Mucosa of descending colon (tissue), 3 donors: ENCODE data around the gene HORMAD2. TPM values are rescaled to one million over a fixed set of nuclear protein-coding genes. Genes with fewer than 3 reads are reported as not detected.
"Not testable (repeated sequence)": the region's sequence is repeated elsewhere in the genome, so short reads cannot be mapped to it uniquely, and the experiment has no call there.

Source experiments
- ATAC-seq: fragments of 200-7000 bp; cut with Tn5 transposase; one replicate; pipeline ENCODE4 v1.9.1; 2020; ENCODE audit warnings: mild to moderate bottlenecking, moderate library complexity
- DNase-seq, 3 donors: peaks; one replicate each; pipeline ENCODE4 v3.0.0-alpha.2; 2020
- H3K36me3 ChIP-seq: fragments of 200-600 bp; one replicate; pipeline ENCODE4 v1.8.0; 2021; ENCODE audit warnings: low read depth, mild to moderate bottlenecking
- H3K4me1 ChIP-seq: fragments of 200-600 bp; one replicate; pipeline ENCODE4 v1.8.0; 2021; ENCODE audit warnings: low read depth, mild to moderate bottlenecking
- H3K4me3 ChIP-seq: fragments of 200-600 bp; one replicate; pipeline ENCODE4 v1.8.0; 2021; ENCODE audit warnings: mild to moderate bottlenecking
- H3K9me3 ChIP-seq: fragments of 200-600 bp; one replicate; pipeline ENCODE4 v1.8.0; 2021; ENCODE audit warnings: mild to moderate bottlenecking
- CTCF ChIP-seq: fragments of 200-600 bp; IDR thresholded peaks from one replicate; pipeline ENCODE4 v1.8.0; 2022; ENCODE audit warnings: antibody characterized with exemption, mild to moderate bottlenecking
- intact Hi-C, 2 donors: fragments of 100-400 bp; cut with DNase I in 1 of 2; cut with micrococcal nuclease in 1 of 2; formaldehyde crosslinking; loops; one replicate each; pipeline versions ENCODE4 v1.11.0 to v1.11.1; 2022; cut with DNase I, micrococcal nuclease
- total RNA-seq, 3 donors: library from RNA; stranded (reverse); fragmentation: NEBNext Ultra II Directional in 2 of 3; extraction: Animal tissue kit (Norgen Biotek cat#: 25700) in 2 of 3; gene quantifications; one replicate each; pipeline versions ENCODE4 v1.2.1 to v1.2.4, GENCODE V29; 2021 to 2023
- donor health status: DM: no; HTN: no; CAD: no; lungs with moderate emphysema.
- donor health status: DM: no; HTN: no; CAD: no.
- donor health status: DM: no; HTN: yes; CAD: no.

The HORMAD2 gene
- total RNA-seq, 3 donors from 2014 or later = not detected

DNA sequence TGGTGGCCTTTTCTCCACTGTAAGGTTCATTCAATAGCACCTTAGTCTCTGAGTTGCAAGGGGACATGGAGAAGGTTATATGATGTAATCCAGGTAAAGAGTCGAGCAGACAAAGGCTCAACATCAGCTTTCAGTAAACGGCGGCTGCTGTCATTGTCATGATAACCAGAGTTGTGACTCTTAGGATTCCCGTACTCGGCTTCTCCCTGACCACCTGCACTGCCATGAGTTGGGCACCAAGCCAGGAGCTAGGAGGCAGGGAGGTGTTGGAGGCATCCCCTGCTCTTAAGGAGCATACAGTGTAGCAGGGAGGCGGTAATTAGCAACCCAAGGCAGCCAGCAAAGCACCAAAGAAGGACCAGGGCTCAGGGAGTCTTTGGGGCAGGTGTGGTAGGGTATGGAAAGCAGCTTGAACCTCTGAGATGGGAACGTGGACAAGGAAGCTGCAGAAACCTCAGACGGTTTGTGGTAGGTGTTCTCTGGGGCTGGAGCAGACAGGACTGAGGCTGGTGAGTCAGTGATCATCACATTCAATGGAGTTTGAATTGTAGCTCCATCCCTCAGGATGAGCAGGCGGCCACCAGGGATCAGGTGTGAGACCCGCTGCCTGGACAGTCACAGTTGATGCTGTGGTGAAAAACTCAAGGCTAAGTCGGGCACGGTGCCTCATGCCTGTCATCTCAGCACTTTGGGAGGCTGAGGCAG is 134.6 kb downstream of the HORMAD2 start:
- H3K4me1 ChIP-seq = no peaks in the 10 kb centered on the region
- no peak overlapping the region for H3K4me3 ChIP-seq
- no peaks in the 10 kb centered on the region for H3K9me3 ChIP-seq
- intact Hi-C loops = no loop called here
- TF ChIP-seq CTCF = no peak
- ATAC-seq (no peak), DNase-seq (no peak)
- no peaks in the 10 kb centered on the region for H3K36me3 ChIP-seq

DNA sequence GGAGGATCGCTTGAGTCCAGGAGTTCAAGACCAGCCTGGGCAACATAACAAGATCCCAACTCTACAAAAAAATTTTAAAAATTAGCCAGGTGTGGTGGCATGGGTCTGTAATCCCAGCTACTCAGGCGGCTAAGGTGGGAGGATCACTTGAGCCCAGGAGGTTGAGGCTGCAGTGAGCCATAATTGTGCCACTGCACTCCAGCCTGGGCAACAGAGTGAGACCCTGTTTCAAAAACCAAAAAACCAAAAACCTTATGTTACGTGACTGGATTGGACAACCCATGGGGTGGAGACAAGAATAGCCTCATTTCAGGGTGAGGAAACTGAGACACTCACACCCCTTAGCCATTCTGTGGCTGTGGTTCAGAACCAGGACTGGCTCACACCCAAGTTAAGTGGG is 136.0 kb downstream of the HORMAD2 start:
- intact Hi-C loops, H3K4me1 ChIP-seq, H3K36me3 ChIP-seq, H3K4me3 ChIP-seq, ATAC-seq, H3K9me3 ChIP-seq: not testable (repeated sequence)
- peak in 1 of 3 donors; percentile 4 for DNase-seq

DNA sequence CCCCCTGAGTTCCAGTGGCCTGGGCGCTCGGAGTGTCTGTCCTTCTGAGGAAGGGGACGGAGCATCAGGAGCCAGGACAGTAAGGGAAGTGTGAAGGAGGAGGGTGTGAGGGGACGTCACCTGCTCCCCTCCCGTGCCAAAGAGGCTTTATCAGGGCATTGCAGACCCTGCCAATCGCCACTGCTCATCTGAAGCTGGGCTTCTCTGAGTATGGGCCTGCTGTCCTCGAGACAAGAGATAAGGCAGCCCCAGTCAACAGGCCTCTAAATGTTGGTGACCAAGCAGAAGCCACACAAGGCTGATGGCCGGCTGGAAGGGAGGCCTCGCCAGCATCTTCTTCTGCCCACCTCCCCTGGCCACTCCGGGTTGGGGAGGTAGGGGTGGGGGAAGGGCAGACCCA is 136.4 kb downstream of the HORMAD2 start:
- ATAC-seq (no peak), DNase-seq (peak in 2 of 3 donors; percentile 20 to 42)
- Histone ChIP-seq H3K9me3 (no peaks in the 10 kb centered on the region), H3K4me1 (no peaks in the 10 kb centered on the region), H3K36me3 (no peaks in the 10 kb centered on the region), H3K4me3 (no peak overlapping the region)
- intact Hi-C loops = no loop called here
- TF ChIP-seq CTCF = no peak

GRCh38 chr22:30217698-30218560 is 137.7 kb downstream of the HORMAD2 start:
- Histone ChIP-seq H3K4me3 (no peak overlapping the region), H3K9me3 (no peaks in the 10 kb centered on the region), H3K4me1 (no peaks in the 10 kb centered on the region), H3K36me3 (no peaks in the 10 kb centered on the region)
- no peak for TF ChIP-seq CTCF
- DNase-seq (peak in 1 of 3 donors; percentile 46), ATAC-seq (no peak)
- intact Hi-C loops = no loop called here

GRCh38 chr22:30219049-30219654 is 138.9 kb downstream of the HORMAD2 start:
- no peaks in the 10 kb centered on the region for H3K4me1 ChIP-seq
- peak in 1 of 3 donors; percentile 22 for DNase-seq
- no peaks in the 10 kb centered on the region for H3K9me3 ChIP-seq
- H3K36me3 ChIP-seq = no peaks in the 10 kb centered on the region
- H3K4me3 ChIP-seq = no peak overlapping the region
- ATAC-seq = no peak
- intact Hi-C loops = no loop called here
- TF ChIP-seq CTCF = no peak
